Breast epithelium (tissue), 3 donors: ENCODE measurements around the gene CDH16.
"Not testable (repeated sequence)": the region's sequence is repeated elsewhere in the genome, so short reads cannot be mapped to it uniquely, and the experiment has no call there.

ENCODE experiments used
- POLR2A ChIP-seq: fragments of 450-650 bp; IDR thresholded peaks from one replicate; pipeline ENCODE4 v1.6.1; 2016; ENCODE audit warnings: antibody characterized with exemption, mild to moderate bottlenecking, moderate library complexity
- POLR2AphosphoS5 ChIP-seq, 3 donors: sonication (generic); formaldehyde crosslinking; IDR thresholded peaks; one replicate each; pipeline ENCODE4 v1.6.1; 2017; ENCODE audit warnings: antibody characterized with exemption in 3 of 3
- TF ChIP-seq, protein P1 (sequence below), 3 donors: fragments of 450-650 bp; IDR thresholded peaks; one replicate each; pipeline ENCODE4 v1.5.1; 2016 to 2017; ENCODE audit warnings: antibody characterized with exemption in 3 of 3, mild to moderate bottlenecking in 3 of 3, moderate library complexity in 3 of 3

DNA sequence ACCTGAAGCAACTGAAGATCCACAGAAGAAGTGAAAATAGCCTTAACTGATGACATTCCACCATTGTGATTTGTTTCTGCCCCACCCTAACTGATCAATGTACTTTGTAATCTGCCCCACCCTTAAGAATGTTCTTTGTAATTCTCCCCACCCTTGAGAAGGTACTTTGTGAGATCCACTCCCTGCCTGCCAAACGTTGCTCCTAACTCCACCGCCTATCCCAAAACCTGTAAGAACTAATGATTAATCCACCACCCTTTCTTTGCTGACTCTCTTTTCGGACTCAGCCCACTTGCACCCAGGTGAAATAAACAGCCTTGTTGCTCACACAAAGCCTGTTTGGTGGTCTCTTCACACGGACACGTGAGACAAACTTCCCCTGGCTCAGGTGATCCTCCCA lies 22.0 kb downstream of the CDH16 start:
- TF ChIP-seq, protein P1, sequence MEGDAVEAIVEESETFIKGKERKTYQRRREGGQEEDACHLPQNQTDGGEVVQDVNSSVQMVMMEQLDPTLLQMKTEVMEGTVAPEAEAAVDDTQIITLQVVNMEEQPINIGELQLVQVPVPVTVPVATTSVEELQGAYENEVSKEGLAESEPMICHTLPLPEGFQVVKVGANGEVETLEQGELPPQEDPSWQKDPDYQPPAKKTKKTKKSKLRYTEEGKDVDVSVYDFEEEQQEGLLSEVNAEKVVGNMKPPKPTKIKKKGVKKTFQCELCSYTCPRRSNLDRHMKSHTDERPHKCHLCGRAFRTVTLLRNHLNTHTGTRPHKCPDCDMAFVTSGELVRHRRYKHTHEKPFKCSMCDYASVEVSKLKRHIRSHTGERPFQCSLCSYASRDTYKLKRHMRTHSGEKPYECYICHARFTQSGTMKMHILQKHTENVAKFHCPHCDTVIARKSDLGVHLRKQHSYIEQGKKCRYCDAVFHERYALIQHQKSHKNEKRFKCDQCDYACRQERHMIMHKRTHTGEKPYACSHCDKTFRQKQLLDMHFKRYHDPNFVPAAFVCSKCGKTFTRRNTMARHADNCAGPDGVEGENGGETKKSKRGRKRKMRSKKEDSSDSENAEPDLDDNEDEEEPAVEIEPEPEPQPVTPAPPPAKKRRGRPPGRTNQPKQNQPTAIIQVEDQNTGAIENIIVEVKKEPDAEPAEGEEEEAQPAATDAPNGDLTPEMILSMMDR (IDR thresholded peaks at IDR 0.05), result not testable (repeated sequence)
- not testable (repeated sequence) for TF ChIP-seq POLR2AphosphoS5 (IDR thresholded peaks at IDR 0.05); POLR2A
